GM21390 (cell line): ENCODE data around the gene F3.
A peak's percentile ranks its signal among the peaks of the same experiment; 100 is the strongest.

Experiments used
- ATAC-seq: cut with Tn5 transposase; IDR thresholded peaks from one replicate; pipeline ENCODE4 v1.9.1; 2021; ENCODE audit not compliant: unreplicated experiment

F3 gene

DNA sequence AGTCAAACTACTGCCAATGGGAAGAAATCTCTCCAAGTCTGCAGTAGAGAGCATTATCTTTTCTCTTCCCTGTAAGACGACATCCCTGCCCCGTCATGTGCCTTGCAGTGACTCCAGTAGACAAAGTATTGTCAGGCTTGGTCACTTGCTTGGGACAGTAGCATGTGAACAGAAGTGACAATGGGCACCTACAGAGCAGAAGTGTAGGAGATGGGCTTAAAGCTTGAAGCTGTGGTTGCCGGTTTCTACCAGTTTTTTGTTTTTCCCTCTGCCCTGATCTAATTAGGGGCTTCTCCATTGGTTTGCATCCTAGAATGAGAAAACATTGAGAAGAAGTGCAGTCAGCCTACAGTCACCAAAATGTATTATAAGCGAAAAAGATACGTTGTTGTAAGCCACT, 12.7 kb downstream of the F3 start:
- no peak for ATAC-seq

DNA sequence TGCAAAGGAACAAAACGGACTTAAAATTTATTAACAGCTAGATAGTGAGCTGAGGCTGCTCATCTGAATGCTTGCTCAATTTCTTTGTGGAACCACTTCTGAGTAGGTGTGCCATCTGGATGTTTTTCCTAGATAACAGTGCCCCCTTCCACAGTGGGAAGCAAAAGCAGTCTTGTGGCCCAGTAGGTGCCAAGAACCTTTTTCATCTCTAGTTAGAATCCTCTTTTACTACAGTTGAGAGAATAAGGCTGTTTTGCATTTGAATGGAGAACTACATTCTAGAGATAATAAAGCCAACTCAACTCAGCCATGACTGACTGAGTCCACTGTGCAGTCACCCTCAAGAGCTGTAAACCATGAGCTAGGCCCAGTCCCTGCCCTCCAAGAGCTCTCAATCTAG, 13.3 kb downstream of the F3 start:
- ATAC-seq = no peak

DNA sequence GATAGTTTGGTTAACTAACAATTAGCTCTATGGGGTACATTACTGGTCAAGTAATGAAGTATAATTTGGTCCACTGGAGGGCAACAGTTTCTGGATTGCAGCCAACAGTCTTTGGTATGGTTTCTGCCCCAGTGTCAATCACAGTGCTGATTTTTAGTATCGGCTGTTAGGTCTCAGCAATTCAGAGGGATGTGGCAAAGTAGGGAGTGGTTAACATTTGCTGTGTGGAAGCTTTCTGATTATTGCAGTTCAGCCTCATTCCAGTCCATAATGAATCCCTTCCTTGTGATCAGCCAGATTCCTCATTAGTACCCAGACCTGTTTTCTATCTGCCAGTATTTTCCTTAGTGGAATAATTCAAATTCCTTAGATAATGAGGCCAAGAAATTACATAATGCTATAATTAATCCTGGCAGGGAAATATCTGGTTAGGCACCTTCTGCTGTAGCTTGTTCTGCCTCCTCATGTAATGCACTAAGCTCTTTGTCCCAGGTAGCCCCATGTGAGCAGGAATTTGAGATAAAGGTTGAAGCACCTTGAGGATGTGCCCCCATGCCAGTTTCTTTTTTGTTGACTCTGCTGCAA, 14.0 kb downstream of the F3 start:
- no peak for ATAC-seq

- ATAC-seq = no peak
Measured at GRCh38 chr1:94526152-94526980, 15.2 kb downstream of the F3 start.

DNA sequence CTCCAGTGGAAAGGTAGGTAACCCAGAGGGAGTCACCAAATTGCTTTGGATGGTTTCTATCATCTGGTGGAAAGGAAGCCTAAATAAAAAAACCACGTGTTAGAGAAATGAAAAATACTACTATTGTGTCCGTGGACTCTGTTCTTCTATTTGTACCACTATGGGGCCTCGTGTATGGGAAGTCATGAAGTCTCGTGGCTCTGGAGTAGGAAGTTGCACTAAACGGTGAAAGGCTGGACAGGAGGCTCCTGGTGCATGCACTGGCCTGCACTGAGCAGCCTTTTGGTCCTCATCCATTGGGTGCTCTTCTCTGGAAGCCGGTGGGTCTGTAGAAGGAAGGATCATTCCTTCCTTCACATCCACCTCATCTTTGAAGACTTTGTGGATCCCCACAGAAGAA, 17.0 kb downstream of the F3 start:
- no peak for ATAC-seq

DNA sequence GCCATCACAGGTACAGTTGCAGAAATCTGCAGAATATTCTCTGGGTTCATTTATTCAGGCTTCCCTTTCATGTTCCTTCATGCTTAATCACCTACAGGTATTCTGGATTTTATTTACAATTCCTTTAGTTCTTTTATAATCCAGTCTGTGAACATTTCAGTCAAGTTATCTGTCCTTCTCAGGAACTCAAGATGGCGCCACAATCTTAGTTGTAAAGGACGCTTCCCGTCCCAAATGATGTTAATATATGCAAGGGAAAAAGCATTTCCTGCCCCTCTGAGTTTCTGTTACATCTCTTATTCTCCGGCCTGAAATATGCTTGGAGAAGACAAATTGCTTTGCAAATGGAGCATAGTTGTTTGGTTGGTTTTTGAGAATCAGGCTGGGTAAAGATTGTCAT, 19.3 kb downstream of the F3 start:
- ATAC-seq = no peak

DNA sequence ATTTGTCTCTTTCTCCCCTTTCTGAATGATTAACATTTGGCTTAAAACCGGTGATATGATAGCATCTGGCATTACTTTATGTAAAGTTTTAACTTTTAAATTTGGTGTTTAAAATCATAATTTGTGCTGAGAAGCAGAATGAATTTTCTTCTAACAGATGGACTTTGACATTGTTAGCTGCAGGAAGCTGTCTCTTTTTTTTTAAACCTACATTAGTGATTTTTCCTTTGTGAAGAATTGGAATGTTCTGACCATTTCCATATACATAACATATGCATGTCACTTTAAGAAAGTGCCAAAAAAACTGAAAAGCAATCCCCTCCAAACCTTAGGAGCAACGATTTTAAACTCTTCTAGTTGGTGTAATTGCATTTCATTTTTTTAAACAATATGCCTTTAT, 22.2 kb downstream of the F3 start:
- no peak for ATAC-seq

DNA sequence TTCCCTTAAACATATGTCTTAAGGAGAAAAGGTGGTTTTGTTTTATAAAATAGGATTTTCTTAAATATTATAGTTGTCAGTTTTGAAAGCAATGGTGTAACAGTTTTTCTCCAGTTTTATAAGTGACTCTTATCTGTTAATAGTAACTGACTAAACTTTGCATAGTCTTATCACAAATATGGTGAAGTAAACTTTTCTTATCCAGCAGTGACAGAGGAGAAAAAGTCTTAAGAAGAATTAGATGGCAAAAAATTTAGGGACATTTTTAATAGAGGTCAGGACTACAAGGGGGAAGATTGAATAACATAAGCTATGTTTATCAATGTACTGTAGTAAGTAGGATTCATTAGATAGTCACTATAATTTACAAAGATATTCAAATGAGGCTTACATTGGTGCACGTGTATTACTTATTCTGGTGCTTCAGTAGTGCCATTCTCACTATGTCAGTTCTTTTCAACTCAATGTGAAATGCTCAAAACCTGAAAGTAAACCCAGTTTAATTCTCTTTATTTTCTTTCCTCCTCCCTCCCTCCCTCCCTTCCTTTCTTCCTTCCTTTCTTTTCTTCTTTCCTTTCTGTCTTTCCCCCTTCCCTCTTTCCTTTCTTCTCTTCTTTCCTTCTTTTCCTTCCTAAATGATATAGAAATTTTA, 26.1 kb downstream of the F3 start:
- ATAC-seq = no peak

- ATAC-seq = no peak
Measured at GRCh38 chr1:94514095-94514727, 27.3 kb downstream of the F3 start.

DNA sequence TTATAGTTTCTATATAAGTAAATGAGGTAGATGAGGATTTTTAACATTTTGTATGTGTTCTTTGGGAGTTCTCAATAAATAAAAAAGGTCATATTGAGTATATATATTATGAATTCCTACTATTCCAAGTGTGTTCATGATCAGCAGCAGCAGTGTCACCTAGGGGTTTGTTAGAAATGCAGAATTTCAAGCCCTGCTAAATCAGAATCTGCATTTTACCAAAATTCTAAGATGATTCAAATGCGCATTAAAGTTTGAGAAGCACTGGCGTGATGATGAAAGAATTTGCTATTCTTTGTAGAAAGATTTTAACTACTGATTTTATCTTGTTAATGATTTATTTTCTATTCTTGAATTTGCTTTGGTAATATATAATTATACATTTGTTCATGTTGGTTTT, 28.7 kb downstream of the F3 start:
- no peak for ATAC-seq

GRCh38 chr1:94504601-94505000, 37.0 kb downstream of the F3 start:
- ATAC-seq = no peak

GRCh38 chr1:94503153-94503552, 38.4 kb downstream of the F3 start:
- no peak for ATAC-seq

DNA sequence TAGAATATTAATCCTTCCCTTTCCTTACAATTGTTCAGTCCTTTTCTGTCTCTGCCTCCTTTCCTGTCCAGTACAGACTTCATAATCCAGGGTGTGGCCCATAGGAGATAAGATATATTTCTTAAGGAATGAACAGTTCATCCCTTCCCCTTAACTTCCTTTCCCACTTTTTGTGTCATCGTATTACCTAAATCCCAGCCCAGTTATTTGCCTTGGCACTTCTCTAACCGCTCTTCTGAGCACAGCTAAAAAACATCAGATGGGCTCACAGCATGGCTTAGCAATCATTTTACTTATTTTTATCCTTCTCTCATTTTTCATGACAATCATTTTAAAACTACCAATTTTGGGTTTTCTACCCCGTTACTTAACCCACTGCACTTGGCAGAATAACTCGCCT, 39.6 kb downstream of the F3 start:
- no peak for ATAC-seq

- no peak for ATAC-seq
Measured at GRCh38 chr1:94501426-94501825, 40.1 kb downstream of the F3 start.

- no peak for ATAC-seq
Measured at GRCh38 chr1:94496076-94496755, 45.3 kb downstream of the F3 start.

- ATAC-seq = no peak
Measured at GRCh38 chr1:94490556-94490955, 51.0 kb downstream of the F3 start.

- ATAC-seq = no peak
Measured at GRCh38 chr1:94486990-94487389, 54.6 kb downstream of the F3 start.

DNA sequence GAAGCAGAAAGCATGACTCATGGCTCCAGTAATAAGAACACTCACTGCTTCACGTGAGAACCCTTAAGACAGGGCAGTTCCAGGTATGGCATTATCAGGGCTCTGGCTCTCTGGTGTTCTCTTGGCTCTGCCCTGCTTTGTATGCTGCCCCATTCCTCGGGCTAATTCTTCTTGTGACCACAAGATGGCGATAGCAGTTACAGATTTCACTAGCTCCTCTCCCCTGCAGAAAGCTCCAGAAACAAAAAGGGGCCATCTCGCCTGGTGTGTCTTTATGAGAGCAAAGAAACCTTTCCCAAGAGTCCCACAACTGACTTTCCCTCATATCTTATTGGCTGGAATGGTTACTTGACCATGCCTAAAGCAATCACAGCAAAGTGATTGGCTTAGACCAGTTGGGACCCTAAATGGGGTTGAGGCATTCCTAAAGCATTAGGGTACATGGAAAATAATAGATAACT, 60.1 kb downstream of the F3 start:
- peak; percentile 95 for ATAC-seq

DNA sequence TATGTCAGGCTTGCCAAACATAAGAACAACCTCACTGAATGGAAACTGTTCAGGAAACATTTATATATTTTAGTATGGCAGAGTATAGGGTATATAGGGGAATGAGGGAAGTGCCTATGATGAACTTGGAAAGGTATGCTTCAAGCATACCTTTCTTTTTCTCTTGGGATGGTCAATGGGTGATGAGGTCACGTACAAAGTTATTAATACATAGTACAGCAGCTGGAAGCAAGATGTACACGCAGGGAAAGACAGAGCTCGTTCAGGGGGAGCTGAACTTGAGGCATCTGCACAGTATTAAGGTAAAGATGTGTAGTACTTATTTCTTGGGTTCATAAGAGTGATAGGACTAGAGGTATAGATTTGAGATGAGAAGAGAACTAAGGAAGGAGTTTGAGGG, 61.9 kb downstream of the F3 start:
- ATAC-seq = no peak
